Stimulated activated CD4-positive, alpha-beta T cell treated with anti-CD3 and anti-CD28 coated beads, Interleukin-15, amount 100 ng/mL, for 24 hours (primary cell): ENCODE measurements around the gene PRPF6.

Experiments used
- DNase-seq: peaks from one replicate; pipeline ENCODE4 v3.0.0-alpha.2; 2020

PRPF6 gene

GRCh38 chr20:64080013-64080812 is 99.3 kb downstream of the PRPF6 start, which contains the start of gene OPRL1:
OPRL1 (plus strand) TSS chr20:64080082; CDS start chr20:64092721, 12,639 bp downstream.
- no peak for DNase-seq

DNA sequence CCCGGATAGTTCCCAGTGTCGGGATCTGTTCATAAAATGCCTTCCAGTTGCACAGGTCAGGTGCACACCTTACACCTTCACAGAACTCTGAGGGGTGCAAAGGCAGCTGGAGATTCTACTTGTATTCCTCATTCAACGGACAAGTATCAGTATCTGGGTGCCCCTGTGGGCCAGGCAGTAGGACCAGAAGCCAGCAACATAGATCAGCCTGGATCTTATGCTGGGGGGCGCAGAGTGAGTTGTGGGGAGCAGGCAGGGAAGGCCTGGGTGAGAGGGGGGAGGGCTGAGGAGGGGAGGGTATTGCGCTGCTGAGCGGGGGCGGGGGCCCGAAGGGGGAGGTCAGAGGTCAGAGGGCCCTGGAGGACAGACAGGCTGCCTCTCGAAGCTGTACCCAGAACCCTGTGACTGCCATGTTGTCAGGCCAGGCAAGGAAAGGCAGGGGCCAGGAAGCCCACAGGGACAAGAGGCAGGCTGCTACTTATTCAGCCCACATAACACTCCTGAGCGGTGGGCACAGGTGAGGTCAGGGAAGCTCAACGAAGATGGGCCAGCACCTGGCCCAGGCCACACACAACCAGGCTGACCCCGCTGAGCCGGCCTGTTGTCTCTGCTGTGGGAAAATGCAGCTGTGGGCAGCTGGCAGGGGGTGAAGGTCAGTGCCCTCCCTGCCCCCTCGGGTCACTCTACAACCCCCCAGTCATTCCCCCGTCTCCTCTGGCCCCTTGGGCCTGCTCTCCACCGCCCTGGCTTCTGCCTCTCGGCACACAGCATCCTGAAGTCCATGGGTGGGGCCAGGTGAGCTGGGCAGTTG is 100.1 kb downstream of the PRPF6 start:
- no peak for DNase-seq

DNA sequence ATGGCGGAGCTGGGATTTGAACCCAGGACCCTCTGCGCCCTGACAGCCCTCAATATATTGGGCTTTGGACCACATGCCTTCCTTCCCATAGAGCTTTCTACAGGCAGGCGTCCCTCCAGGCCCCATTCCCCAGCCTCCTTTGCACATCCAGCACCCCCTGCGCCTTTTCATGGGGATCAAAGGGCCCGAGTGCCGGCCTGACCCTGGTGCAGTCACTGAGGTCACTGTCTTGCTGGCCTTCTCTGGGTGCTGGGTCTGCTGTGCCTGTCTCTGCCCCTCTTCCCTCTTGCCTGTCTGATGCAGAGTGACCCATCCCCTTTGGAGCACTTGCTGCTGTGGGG is 100.7 kb downstream of the PRPF6 start:
- DNase-seq, result no peak

DNA sequence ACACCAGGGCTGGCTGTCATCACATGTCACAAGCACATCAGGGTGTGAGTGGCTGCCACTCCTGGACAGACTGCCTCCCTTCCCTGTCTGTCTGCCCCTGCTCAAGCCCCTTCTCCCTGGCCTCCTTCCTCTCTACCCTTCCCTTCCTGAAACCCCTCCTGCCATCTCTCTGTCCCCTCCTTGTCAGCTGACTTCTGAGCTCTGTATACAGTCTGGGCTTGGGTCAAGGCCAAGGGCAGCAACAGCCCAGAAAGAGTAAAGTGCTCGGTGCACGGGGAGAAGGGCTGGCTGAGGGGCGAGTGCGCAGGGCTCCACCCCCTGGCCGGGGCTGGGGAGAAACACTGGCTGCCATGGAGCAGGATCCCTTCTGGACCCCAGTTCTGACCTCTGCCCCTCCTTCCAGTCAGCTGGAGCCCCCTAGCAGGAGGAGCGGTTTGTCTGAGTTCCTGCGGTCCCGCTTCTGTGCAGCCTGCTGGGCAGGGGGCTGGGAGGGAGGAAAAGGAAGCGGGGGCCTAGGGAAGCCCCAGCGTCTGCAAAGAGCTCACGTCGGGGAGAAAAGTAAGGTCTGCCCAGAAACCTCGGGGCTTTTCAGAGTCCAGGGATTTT is 101.3 kb downstream of the PRPF6 start:
- DNase-seq, result no peak
